Stimulated activated naive CD8-positive, alpha-beta T cell treated with anti-CD3 and anti-CD28 coated beads, Interleukin-15, Interleukin-2, amounts not matched to agents 100 ng/mL and 50 ng/mL, for 24 hours (primary cell): ENCODE results near the gene SLFN12L.
"Not testable (repeated sequence)": the region's sequence is repeated elsewhere in the genome, so short reads cannot be mapped to it uniquely, and the experiment has no call there.

Experiments used
- H3K27ac Mint-ChIP-seq: one replicate; pipeline ENCODE4 v1.8.0; 2021; ENCODE audit warnings: mild to moderate bottlenecking, mixed read lengths
- H3K27me3 Mint-ChIP-seq: one replicate; pipeline ENCODE4 v1.8.0; 2021; ENCODE audit warnings: mixed read lengths
- H3K36me3 Mint-ChIP-seq: one replicate; pipeline ENCODE4 v1.8.0; 2021; ENCODE audit warnings: low read depth, mixed read lengths
- H3K4me1 Mint-ChIP-seq: one replicate; pipeline ENCODE4 v1.8.0; 2021; ENCODE audit warnings: low read depth, mixed read lengths
- H3K4me3 Mint-ChIP-seq: one replicate; pipeline ENCODE4 v1.8.0; 2021; ENCODE audit warnings: mild to moderate bottlenecking, mixed read lengths
- H3K9me3 Mint-ChIP-seq: one replicate; pipeline ENCODE4 v1.8.0; 2021; ENCODE audit warnings: mixed read lengths

The SLFN12L gene

DNA sequence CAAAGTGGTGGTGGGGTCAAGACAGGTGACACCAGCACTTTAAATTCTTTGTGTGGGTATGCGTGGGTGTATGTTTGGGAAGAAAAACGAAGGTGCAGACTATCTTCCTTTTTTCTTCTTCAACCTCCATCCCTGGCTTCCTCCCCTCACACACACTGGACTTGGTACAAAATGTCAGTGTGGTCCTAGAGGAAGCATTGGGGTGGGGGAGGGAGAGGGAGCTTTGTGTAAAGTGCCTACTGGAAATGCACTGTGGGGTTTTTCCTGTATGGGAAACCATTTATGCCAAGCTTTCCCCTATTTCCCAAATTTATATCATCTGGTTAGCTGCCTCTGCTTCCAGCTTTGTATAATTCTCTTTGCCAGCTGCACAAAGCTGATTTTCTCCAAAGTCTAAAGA, 44.4 kb downstream of the SLFN12L start:
- peaks cover 6% of the 10 kb centered on the region for H3K27me3 Mint-ChIP-seq
- no peak overlapping the region for H3K27ac Mint-ChIP-seq
- H3K4me1 Mint-ChIP-seq: peaks cover 58% of the 10 kb centered on the region
- no peak overlapping the region for H3K4me3 Mint-ChIP-seq
- H3K9me3 Mint-ChIP-seq: peaks cover 7% of the 10 kb centered on the region
- peaks cover 59% of the 10 kb centered on the region for H3K36me3 Mint-ChIP-seq

DNA sequence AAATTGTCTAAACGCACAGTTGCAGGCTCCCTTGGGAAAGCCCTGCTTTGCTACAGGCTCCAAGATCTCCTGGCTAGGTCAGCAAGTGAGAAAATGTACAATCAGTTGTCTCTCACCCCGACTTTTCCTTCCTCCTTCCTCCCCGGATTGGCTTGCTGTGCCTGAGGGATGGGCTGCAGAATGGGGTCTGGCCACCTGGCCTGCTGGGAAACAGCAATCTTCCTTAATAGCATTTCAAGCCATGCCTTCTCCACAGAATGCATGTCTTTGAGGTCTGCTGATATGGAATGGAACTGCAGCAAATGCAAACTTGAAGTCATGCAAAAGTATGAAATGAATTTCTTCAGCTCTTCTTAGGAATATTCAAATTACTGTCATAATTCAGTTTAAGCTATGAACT, 46.1 kb downstream of the SLFN12L start:
- Mint-ChIP-seq H3K4me3 (no peak overlapping the region), H3K27ac (no peak overlapping the region), H3K4me1 (peaks cover 61% of the 10 kb centered on the region), H3K36me3 (peaks cover 57% of the 10 kb centered on the region), H3K27me3 (peaks cover 3% of the 10 kb centered on the region), H3K9me3 (peaks cover 7% of the 10 kb centered on the region)

DNA sequence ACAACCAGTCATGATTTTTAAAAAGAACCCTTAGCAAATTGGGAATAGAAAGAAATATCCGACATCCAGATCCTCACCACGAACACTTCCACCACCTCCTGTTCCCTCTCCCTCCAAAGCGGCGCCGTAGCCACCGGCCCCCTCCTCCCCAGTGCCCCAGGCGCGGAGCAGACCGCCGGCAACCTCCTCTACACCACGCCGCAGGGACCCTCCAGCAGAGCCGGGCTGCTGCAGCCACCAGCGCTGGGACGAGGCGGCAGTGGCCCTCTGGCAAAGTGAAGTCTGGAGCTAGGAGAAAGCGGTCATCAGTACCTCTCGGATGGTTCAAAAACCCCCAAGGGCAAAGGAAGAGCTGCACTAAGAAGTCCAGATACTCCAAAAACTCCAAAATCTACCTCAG, 47.5 kb downstream of the SLFN12L start:
- H3K27me3 Mint-ChIP-seq: peaks cover 3% of the 10 kb centered on the region
- peaks cover 71% of the 10 kb centered on the region for H3K36me3 Mint-ChIP-seq
- peaks cover 62% of the 10 kb centered on the region for H3K4me1 Mint-ChIP-seq
- no peak overlapping the region for H3K4me3 Mint-ChIP-seq
- H3K9me3 Mint-ChIP-seq: peaks cover 7% of the 10 kb centered on the region
- no peak overlapping the region for H3K27ac Mint-ChIP-seq

DNA sequence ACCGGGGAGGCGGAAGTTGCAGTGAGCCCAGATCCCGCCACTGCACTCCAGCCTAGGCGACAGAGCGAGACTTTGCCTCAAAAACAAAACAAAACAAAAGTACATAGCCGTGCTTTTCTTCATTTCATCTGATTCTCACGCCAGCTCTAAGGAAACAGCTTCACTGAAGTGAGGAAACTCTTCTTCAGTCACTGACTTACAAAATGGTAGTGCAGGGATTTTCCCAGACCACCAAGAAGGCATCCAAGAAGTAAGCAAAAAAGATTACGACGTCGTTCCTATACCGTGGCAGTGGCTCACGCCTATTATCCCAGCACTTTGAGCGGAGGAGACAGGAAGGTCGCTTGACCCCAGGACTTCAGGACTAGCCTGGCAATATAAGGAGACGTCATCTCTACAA, 48.5 kb downstream of the SLFN12L start:
- peaks cover 7% of the 10 kb centered on the region for H3K9me3 Mint-ChIP-seq
- no peak overlapping the region for H3K4me3 Mint-ChIP-seq
- H3K36me3 Mint-ChIP-seq: peaks cover 81% of the 10 kb centered on the region
- peaks cover 60% of the 10 kb centered on the region for H3K4me1 Mint-ChIP-seq
- no peak overlapping the region for H3K27ac Mint-ChIP-seq
- H3K27me3 Mint-ChIP-seq: peaks cover 3% of the 10 kb centered on the region

DNA sequence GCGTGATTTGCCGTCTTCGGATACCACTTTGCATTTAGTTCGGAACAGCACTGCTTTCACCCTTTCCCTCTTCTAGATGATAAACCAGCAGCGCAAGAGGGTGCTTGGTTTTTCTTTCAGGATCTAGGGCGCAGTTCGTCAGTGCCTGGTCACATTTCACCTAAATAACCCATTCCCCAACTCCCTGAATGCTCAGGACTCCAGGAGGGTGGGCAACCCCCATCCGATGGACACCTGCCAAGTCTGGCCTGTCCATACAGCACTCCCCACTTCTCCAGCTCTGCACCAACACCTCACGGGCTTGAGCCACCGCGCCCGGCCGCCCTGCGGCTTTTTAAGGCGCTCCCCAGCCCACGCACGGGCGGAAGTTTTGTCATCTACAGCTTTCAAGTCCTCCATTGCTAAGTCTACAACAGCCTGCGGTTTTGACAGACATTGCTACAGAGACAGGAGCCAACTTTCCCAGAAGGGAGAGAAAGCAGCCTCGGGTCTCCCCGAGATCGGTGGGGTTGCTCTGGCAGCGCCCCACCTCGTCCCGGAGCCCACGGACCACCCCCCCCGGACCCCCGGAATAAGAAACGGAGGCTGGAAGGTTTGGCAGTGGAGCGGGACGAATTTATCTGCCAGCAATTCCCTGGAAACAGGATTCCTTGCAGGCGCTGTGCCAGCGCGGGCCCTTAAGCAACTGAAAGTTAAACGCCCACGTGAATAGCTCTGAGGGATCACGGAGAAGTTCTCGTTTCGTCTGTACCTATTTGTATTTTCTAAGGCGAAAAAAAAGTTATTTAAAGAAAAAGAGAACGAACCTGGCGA, 50.4 kb downstream of the SLFN12L start:
- peaks cover 7% of the 10 kb centered on the region for H3K9me3 Mint-ChIP-seq
- H3K27me3 Mint-ChIP-seq: peaks cover 3% of the 10 kb centered on the region
- H3K4me3 Mint-ChIP-seq: peak overlapping the region; percentile 84
- H3K4me1 Mint-ChIP-seq: peaks cover 47% of the 10 kb centered on the region
- H3K27ac Mint-ChIP-seq: peak overlapping the region; percentile 93
- peaks cover 82% of the 10 kb centered on the region for H3K36me3 Mint-ChIP-seq

DNA sequence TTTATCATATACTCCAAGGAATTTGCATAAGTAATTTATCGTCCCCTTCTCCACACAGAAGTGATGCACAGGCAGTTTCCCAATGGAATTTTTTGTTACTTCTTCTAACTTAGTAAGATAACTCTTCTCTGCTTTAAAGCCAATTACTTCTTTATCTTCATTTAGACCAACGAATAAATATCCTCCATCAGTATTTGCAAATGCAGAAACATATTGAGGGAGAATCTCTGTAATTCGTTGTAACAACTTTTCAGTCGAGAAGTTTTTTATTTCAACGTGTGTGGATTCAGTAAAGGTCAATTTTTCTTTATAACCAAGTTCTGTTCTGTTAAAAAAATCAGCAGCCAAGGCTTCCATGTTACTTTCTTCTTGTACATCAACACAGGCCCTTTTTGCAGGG, 58.2 kb downstream of the SLFN12L start:
- Mint-ChIP-seq H3K27me3 (no peaks in the 10 kb centered on the region), H3K27ac (no peak overlapping the region), H3K4me1 (peaks cover 11% of the 10 kb centered on the region), H3K9me3 (peaks cover 23% of the 10 kb centered on the region), H3K4me3 (no peak overlapping the region), H3K36me3 (peaks cover 85% of the 10 kb centered on the region)

DNA sequence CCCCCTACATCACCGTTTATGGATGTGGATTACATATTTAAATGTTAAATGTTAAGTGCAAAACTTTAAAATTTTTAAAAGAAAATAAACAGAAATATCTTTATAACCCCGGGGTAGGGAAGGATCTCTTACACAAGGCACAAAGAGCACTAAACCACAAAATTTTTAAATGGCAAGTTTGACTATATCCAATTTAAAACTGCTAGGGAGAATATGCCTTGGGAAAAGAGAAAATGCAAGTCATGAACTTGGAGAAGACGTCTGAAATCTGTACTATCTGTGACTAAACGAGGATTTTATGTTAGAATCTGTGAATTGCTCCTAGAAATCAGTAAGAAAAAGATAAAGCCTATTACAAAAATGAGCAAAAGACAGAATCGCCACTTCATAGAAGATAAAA, 60.2 kb downstream of the SLFN12L start:
- Mint-ChIP-seq H3K4me1 (peaks cover 7% of the 10 kb centered on the region), H3K9me3 (peaks cover 23% of the 10 kb centered on the region), H3K27ac (no peak overlapping the region), H3K4me3 (no peak overlapping the region), H3K36me3 (peaks cover 88% of the 10 kb centered on the region), H3K27me3 (no peaks in the 10 kb centered on the region)

DNA sequence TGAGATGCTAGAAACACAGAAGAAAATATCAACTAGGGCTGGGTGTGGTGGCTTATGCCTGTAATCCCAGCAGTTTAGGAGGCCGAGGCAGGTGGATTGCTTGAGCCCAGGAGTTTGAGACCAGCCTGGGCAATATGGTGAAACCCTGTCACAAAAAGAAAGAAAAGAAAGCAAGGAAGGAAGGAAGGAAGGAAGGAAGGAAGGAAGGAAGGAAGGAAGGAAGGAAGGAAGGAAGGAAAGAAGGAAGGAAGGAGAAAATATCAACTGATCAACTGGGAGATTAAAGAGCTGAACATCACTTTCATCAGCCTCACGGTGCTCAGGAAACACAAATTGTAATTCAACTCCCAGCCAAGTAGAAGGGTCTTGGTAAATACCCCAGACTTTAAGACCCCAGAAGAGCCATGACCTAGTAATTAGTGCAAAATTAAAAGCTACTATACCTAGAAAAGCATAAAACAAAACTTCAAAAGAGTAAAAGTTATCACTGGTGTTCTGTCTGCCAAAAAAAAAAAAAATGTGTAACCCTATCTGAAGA, 61.1 kb downstream of the SLFN12L start:
- peaks cover 89% of the 10 kb centered on the region for H3K36me3 Mint-ChIP-seq
- H3K4me1 Mint-ChIP-seq: peaks cover 7% of the 10 kb centered on the region
- no peaks in the 10 kb centered on the region for H3K27me3 Mint-ChIP-seq
- H3K9me3 Mint-ChIP-seq: peaks cover 23% of the 10 kb centered on the region
- H3K27ac Mint-ChIP-seq: peak overlapping the region; percentile 26
- H3K4me3 Mint-ChIP-seq: no peak overlapping the region

DNA sequence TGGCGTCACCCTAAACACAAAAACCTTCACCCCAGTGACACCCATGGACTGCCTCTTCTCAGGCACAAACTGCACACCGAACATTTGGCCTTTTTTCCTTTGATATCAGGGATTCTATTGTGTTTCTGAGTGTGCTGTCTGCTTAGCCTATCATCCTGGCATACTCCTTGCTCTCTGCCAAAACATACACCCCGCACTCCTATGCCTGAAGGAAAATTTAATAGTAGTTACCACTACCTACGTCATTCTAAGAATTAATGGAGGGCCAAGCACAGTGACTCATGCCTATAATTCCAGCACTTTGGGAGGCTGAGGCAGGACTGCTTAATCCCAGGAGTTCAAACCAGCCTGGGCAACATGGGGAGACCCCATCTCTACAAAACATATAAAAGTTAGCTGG, 69.0 kb downstream of the SLFN12L start:
- no peak overlapping the region for H3K27ac Mint-ChIP-seq
- H3K9me3 Mint-ChIP-seq: peaks cover 7% of the 10 kb centered on the region
- H3K4me3 Mint-ChIP-seq: no peak overlapping the region
- H3K4me1 Mint-ChIP-seq: peaks cover 31% of the 10 kb centered on the region
- H3K27me3 Mint-ChIP-seq: no peaks in the 10 kb centered on the region
- H3K36me3 Mint-ChIP-seq: peaks cover 46% of the 10 kb centered on the region

DNA sequence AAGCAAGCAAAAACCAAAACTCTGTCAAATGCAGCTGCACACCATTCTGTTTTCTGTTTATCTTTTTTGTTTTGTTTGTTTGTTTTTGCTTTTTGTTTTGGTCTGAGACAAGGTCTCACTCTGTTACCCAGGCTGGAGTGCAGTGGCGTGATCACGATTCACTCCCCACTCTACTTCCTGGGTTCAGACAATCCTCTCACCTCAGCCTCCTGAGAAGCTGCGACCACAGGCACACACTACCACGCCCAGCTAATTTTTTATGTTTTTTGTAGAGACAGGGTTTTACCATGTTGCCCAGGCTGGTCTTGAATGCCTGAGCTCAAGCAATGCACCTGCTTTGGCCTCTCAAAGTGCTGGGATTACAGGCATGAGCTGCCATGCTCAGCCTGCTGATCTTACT, 69.7 kb downstream of the SLFN12L start:
- Mint-ChIP-seq H3K36me3 (peaks cover 39% of the 10 kb centered on the region), H3K27ac (no peak overlapping the region), H3K4me3 (no peak overlapping the region), H3K9me3 (peaks cover 7% of the 10 kb centered on the region), H3K27me3 (no peaks in the 10 kb centered on the region), H3K4me1 (peaks cover 31% of the 10 kb centered on the region)

DNA sequence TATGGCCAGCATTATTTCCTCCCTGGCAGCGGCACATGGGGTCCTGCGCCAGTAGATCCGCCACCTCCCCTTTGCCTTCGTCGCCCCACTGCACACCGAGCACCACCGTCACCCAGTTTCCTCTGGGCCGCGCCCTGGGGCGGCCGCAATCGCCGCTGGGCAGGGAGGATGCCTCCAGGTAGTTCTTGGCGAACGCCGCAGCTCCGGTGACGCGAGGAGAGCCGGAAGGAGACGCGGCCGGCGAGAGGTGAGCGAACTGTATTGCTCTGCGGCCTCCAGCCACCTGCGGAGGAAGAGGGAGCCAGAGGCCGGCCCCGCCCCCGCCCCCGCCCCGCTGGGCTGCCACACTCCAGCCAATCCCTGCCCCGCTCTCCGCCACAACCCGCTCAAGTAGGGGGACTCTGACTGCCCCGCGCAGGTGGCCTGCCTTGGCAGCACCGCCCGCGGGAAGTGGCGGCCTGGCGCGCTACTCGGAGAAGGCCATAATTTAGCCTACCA, 77.1 kb downstream of the SLFN12L start:
- no peaks in the 10 kb centered on the region for H3K27me3 Mint-ChIP-seq
- H3K4me3 Mint-ChIP-seq: peak overlapping the region; percentile 77
- H3K36me3 Mint-ChIP-seq: peaks cover 26% of the 10 kb centered on the region
- H3K9me3 Mint-ChIP-seq: peaks cover 11% of the 10 kb centered on the region
- peaks cover 23% of the 10 kb centered on the region for H3K4me1 Mint-ChIP-seq
- H3K27ac Mint-ChIP-seq: peak overlapping the region; percentile 83

DNA sequence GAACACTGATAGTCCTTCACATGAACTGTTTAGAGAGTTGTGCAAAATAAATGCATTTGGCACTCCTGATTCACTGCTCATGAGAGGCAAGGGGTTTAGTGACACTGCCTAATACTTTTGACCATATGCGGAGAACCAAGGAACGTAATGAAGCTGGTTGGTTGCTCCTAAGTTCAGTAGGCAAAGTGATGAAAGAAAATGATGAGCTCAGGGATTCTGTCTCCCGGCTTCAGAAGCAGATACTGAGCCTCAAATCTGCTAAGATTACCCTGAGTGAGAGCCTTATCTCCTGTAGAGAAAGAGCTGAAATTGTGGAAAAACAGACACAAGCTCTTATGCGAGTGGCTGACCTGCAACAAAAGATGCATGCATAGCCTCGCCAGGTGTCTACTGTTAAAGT, 83.4 kb downstream of the SLFN12L start:
- not testable (repeated sequence) for H3K27me3 Mint-ChIP-seq, H3K4me1 Mint-ChIP-seq, H3K4me3 Mint-ChIP-seq, H3K36me3 Mint-ChIP-seq, H3K27ac Mint-ChIP-seq, H3K9me3 Mint-ChIP-seq

DNA sequence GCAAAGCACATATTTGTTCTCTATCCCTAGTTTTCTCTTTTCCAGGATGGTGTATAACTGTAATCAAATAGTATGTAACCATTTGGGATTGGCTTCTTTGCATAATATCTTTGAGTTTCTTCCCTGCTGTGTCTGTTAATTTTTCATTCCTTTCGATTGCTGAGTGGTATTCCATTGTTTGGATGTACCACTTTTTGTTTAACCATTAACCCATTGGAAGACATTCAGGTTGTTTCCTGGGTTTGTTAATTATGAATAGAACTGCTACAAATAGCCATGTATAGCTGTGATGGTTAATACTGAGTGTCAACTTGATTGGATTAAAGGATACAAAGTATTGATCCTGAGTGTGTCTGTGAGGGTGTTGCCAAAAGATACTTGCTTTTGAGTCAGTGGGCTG, 84.3 kb downstream of the SLFN12L start:
- Mint-ChIP-seq H3K27me3 (no peaks in the 10 kb centered on the region), H3K27ac (no peak overlapping the region), H3K4me3 (no peak overlapping the region), H3K4me1 (peaks cover 14% of the 10 kb centered on the region), H3K9me3 (no peaks in the 10 kb centered on the region), H3K36me3 (peaks cover under 1% of the 10 kb centered on the region)

DNA sequence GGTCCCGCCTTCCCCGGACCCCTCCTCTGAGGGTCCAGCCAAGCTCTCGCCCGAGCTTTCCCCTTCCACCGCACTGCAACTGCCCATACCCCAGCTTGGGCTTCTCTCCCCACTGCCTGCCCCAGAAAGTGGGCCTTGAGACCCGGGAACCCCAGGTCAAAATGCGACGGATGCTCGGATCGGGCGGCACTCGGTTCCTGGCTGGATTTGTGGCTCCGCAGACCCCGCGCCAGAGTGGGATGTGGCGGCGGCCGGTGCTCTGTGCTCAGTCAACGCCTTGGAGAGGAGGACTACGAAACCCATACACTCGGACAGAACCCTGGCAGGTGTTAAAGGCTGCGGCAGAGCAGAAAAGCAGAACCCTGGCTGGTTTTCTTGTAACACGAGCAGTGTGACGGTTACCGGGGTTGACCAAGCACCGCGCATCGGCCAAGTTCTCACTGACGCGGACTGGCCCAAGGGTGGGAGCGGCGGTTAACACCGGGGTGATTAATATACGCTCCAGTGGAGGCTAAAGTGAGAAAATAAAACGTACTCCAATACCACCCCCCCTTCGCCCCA, 88.0 kb downstream of the SLFN12L start:
- no peaks in the 10 kb centered on the region for H3K36me3 Mint-ChIP-seq

DNA sequence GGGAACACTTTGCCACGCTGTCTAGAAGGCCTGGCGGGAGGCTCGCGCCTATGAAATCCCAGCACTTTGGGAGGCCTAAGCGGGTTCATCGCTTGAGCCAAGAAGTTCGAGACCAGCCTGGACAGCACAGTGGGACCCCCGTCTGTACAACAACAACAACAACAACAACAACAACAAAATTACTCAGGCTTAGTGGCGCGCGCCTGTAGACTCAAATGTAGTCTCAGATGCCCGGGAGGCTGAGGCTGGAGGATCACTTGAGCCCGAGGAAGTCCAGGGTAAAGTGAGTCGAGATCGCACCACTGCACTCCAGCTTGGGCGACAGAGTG, 88.6 kb downstream of the SLFN12L start:
- Mint-ChIP-seq H3K4me1 (peaks cover 30% of the 10 kb centered on the region), H3K9me3 (no peaks in the 10 kb centered on the region), H3K4me3 (peak overlapping the region; percentile 76), H3K27ac (peak overlapping the region; percentile 83), H3K27me3 (no peaks in the 10 kb centered on the region), H3K36me3 (no peaks in the 10 kb centered on the region)

More for the DNA sequence above, 88.0 kb downstream of the SLFN12L start:
- H3K27me3 Mint-ChIP-seq: no peaks in the 10 kb centered on the region
- H3K9me3 Mint-ChIP-seq: no peaks in the 10 kb centered on the region
- H3K4me1 Mint-ChIP-seq: peaks cover 30% of the 10 kb centered on the region
- H3K4me3 Mint-ChIP-seq: peak overlapping the region; percentile 76
- no peak overlapping the region for H3K27ac Mint-ChIP-seq
